ENCODE measurements around the gene CDIP1. TPM values are rescaled to one million over a fixed set of nuclear protein-coding genes. Genes with fewer than 3 reads are reported as not detected.

Gene CDIP1
- total and polyA plus RNA-seq, 3 donors from 2014 or later, result 32.0 to 34.7 (median 34.0) TPM

DNA sequence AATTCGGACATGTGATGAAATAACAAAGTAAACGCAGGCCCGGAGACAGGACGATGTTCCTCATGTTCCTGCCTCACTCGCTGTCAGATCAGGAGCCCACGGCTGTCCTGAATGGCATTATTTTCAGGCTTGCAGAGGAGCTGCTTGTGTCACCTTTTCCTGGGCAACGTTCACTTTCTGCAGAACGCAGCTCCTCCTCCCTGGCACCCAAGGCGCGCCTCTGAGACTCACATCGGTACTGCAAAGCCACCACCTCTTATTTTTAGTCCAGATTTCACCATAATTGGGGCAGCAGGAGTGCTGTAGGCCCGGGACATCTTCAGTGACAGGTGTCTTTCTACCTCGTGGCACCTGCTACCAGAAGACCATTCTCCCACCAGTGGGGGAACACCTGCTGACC, 9.6 kb upstream of the CDIP1 start:
- WGBS, 2 donors, result 81 to 91% methylated on average over 13 of the region's 13 CpGs
- Histone ChIP-seq H3K36me3 (ENCODE audit: low read depth, missing control alignments) (no peaks in the 10 kb centered on the region), H3K9me3 (no peaks in the 10 kb centered on the region), H3K4me3 (no peak overlapping the region), H3K27me3 (no peaks in the 10 kb centered on the region), H3K27ac (no peak overlapping the region), H3K4me1 (no peaks in the 10 kb centered on the region)
- no peak for TF ChIP-seq POLR2A (IDR thresholded peaks at IDR 0.05)
- TF ChIP-seq, protein P1, sequence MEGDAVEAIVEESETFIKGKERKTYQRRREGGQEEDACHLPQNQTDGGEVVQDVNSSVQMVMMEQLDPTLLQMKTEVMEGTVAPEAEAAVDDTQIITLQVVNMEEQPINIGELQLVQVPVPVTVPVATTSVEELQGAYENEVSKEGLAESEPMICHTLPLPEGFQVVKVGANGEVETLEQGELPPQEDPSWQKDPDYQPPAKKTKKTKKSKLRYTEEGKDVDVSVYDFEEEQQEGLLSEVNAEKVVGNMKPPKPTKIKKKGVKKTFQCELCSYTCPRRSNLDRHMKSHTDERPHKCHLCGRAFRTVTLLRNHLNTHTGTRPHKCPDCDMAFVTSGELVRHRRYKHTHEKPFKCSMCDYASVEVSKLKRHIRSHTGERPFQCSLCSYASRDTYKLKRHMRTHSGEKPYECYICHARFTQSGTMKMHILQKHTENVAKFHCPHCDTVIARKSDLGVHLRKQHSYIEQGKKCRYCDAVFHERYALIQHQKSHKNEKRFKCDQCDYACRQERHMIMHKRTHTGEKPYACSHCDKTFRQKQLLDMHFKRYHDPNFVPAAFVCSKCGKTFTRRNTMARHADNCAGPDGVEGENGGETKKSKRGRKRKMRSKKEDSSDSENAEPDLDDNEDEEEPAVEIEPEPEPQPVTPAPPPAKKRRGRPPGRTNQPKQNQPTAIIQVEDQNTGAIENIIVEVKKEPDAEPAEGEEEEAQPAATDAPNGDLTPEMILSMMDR (IDR thresholded peaks at IDR 0.05), result no peak
- DNase-seq, result no peak
- intact Hi-C loops (cut with DNase I; ENCODE audit: low total_unique reads), result no loop called here

DNA sequence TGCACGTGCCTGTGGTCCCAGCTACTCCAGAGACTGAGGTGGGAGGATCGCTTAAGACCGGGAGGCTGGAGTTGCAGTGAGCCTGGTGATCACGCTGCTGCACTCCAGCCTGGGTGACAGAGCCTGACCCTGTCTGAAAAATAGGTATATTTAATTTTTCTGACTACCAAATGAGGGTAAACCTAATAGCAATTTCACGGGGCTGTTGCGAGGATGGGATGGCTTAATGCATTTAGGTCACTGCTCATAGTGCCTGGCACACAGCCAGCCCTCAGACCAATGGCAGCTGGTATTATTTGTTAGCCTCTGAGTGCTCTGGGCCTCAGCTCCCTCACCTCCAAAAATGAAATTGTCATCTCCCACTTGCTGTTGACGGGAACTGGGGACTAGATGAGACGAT, 5.9 kb upstream of the CDIP1 start:
- Histone ChIP-seq H3K27me3 (no peaks in the 10 kb centered on the region), H3K9me3 (no peaks in the 10 kb centered on the region), H3K4me3 (no peak overlapping the region), H3K4me1 (no peaks in the 10 kb centered on the region), H3K27ac (no peak overlapping the region), H3K36me3 (ENCODE audit: low read depth, missing control alignments) (no peaks in the 10 kb centered on the region)
- WGBS, 2 donors, result 83 to 95% methylated on average over 6 to 8 of the region's 8 CpGs
- TF ChIP-seq, protein P1 (IDR thresholded peaks at IDR 0.05), result no peak
- no peak for TF ChIP-seq POLR2A (IDR thresholded peaks at IDR 0.05)
- no peak for DNase-seq
- intact Hi-C loops (cut with DNase I; ENCODE audit: low total_unique reads), result no loop called here

DNA sequence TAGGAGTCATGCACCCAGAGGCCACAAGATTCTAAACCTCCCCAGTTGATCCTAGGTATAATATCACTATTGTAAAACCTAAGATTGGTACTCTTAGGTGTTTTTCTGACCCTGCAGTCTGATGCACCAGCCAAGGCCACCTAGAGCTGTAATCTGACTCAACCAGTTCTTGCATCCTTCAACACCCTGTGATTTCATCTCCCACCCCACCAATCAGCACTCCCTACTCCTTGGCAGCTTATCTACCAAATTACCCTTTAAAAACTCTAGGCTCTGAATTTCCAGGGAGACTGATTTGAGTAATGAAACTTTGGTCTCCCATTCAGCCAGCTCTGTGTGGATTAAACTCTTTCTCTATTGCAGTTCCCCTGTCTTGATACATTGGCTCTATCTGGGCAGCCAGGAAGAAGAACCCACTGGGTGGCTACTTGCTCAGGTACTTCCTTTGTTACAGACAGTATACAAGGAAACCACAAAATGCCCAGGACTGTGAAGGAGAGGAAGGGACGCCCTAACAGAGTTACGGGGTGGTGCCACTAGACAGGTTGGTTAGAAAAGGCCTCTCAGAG, 1.2 kb upstream of the CDIP1 start:
- H3K27ac ChIP-seq, result peak overlapping the region in 1 of 2 donors; percentile 95
- H3K27me3 ChIP-seq, result no peaks in the 10 kb centered on the region
- peaks cover 6% of the 10 kb centered on the region for H3K4me1 ChIP-seq
- no peak overlapping the region for H3K4me3 ChIP-seq
- intact Hi-C loops (cut with DNase I; ENCODE audit: low total_unique reads), result no loop called here
- H3K9me3 ChIP-seq, result no peaks in the 10 kb centered on the region
- H3K36me3 ChIP-seq (ENCODE audit: low read depth, missing control alignments), result no peaks in the 10 kb centered on the region
- no peak for TF ChIP-seq POLR2A (IDR thresholded peaks at IDR 0.05)
- TF ChIP-seq, protein P1 (IDR thresholded peaks at IDR 0.05), result no peak
- WGBS, 2 donors, result 100% methylated on average over 2 of the region's 2 CpGs
- DNase-seq, result no peak

DNA sequence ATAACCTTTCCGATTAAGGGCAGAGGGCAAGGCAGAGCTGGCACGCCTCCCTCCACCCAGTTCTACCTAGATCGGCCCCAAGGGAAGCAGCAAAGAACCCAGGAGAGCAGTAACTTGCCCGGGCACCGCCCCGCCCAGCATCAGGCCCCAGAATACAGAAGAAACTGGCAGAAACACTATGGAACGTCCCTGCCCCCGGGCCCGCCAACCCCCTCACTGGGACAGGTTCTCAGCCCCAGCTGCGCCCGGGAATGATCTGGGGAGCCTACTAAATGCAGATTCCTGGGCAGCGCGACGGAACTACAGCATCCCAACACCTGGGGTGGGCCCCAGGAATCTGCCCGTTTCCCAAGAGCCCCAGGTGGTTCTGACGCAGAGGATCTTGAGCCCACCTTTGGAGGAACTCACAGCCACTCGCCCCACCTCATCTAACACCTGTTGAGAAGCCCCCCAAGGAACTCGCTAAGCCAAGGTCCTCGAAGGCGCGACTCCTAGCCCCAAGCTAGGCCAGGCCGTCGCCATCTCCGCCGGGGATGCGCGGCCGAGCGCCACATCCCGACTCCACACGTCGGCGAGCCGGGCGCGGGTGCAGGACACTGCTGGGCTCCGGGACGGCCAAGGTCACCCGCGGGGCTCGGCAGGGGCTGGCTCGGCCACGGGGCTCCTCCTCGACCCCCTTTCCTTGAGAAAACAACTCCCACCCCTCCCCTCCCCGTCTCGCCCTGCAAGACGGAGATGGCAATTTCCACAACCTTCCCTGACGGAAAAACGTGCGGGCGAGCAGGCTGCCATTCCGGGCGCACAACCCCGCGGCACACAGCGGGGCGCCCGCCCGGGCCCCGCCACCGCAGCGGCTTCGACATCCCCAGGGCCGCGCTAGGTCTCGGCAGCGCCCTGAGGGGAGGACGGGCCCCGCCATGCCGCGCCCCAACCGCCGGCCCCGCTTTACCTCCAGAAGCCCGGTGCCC, 913 bp downstream of the CDIP1 start:
- peak overlapping the region; percentile 83 to 95 for H3K27ac ChIP-seq
- intact Hi-C loops (cut with DNase I; ENCODE audit: low total_unique reads), result no loop called here
- peaks cover 6% of the 10 kb centered on the region for H3K4me1 ChIP-seq
- peak; percentile 33 for DNase-seq
- peak overlapping the region; percentile 84 to 91 for H3K4me3 ChIP-seq
- no peaks in the 10 kb centered on the region for H3K36me3 ChIP-seq (ENCODE audit: low read depth, missing control alignments)
- no peaks in the 10 kb centered on the region for H3K9me3 ChIP-seq
- 5 to 14% methylated on average over 53 to 57 of the region's 75 CpGs for WGBS, 2 donors
- TF ChIP-seq, protein P1 (IDR thresholded peaks at IDR 0.05), result no peak
- TF ChIP-seq POLR2A (IDR thresholded peaks at IDR 0.05), result no peak
- H3K27me3 ChIP-seq, result no peaks in the 10 kb centered on the region
